HG03095 (cell line): Measurements from ENCODE around the gene ASIC5.
A peak's percentile ranks its signal among the peaks of the same experiment; 100 is the strongest.

Experiments
- ATAC-seq: cut with Tn5 transposase; IDR thresholded peaks from one replicate; pipeline ENCODE4 v1.9.1; 2021; ENCODE audit warnings: moderate library complexity; ENCODE audit not compliant: unreplicated experiment

ASIC5 gene

DNA sequence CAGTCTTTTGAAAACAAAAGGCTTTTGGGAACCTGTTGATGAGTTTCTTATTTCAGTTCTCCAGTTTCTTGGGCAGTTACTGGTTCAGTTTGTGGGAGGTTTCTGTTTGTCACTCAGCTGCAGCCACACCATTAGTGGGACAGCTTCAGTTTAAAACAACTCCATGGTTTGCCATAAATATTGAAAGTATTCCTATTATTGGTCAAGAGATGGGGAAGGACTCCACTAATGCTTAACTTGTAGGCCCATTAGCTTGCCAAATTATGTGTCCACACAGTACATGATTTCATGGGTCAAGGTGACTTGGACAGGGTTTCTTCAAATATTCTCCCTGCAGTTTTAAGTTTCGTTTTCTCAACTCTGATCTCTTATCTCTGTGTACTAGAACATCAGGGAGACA is 15.5 kb upstream of the ASIC5 start:
- ATAC-seq: no peak

DNA sequence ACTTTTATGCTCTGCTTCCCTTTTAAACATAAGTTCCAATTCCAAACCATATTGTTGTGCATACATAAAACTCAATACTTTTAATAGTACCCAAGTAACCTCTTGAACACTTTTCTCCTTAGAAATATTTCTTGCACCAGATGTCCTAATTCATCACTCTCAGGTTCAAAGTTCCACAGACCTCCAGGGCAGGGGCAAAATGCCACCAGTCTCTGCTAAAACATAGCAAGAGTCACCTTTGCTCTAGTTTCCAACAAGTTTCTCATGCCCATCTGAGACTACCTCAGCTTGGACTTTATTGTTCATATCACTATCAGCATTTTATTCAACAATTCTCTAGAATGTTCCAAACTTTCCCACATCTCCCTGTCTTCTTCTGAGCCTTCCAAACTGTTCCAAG is 13.7 kb upstream of the ASIC5 start:
- ATAC-seq: no peak

- ATAC-seq: no peak
Measured at GRCh38 chr4:155878611-155879010, 12.5 kb upstream of the ASIC5 start.

- ATAC-seq: no peak
Measured at GRCh38 chr4:155877971-155878370, 11.9 kb upstream of the ASIC5 start.

GRCh38 chr4:155875878-155876277 is 9.8 kb upstream of the ASIC5 start:
- ATAC-seq: no peak

DNA sequence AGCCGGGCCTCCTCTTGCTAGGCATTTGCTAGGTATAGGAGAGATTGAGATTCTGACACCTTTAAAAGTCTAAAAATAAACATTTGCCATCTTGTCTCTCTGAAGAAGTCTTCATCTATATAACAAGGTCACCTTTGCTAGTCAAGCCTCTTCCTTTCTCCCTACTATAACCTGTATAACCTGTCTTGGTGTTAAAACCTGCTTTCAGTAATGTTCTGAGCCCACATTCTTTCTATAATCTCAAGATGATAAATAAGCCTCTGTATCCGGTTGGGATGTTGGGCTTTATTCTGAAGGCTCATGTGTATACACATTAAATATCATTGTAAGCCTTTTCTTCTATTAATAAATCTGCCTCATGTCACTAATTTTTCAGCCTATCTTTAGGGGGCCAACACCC is 10.2 kb downstream of the ASIC5 start:
- ATAC-seq: no peak

DNA sequence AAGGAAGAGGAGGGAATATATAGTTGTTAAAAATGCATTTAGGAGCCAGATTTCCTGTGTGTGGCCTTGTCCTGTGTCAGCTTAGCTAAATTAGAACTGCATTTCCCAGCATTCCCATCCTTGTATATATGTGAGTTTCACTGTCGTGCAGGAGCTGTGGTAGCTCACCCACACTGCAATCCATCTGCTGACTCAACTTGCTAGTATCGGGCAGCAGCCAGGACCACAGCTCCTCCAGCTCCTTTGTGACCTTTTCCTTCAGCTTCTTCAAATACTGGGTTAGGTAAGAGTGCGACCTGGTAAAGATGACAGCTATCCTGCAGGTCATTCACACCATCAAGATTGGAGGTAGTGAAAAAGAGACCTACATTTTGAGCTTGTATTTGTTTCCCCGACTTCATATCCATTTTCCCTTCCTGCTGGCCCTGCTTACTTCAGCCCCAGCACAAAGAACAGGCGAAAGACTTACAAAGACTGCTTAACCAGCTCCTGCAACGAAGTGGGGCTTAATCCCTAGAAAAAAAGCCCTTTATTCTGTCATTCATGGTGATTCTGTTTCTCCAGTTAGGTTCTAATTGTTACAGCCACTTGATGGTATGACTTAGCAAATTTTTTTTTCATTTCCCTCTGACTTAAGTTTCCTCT is 11.4 kb downstream of the ASIC5 start:
- ATAC-seq: no peak

GRCh38 chr4:155853189-155853588 is 12.9 kb downstream of the ASIC5 start:
- ATAC-seq: no peak

DNA sequence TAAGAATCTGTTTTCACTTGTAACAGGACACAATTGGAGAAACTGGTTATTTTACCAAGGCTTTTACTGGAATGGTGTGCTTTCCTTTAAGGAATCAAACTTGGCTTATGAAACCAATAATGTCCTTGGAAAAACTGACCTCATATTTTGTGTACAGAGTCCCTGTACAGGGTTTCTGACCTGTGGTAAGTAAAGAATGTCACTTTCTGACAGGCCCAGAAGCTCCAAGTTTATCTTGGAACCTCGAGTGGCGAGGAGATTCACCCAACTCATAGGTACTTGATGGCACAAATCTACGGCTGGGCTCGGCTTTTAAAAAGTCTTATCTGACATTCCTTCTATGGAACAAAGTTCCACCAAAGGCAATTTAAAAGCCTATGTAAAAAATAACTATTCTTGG is 17.0 kb downstream of the ASIC5 start:
- no peak for ATAC-seq

DNA sequence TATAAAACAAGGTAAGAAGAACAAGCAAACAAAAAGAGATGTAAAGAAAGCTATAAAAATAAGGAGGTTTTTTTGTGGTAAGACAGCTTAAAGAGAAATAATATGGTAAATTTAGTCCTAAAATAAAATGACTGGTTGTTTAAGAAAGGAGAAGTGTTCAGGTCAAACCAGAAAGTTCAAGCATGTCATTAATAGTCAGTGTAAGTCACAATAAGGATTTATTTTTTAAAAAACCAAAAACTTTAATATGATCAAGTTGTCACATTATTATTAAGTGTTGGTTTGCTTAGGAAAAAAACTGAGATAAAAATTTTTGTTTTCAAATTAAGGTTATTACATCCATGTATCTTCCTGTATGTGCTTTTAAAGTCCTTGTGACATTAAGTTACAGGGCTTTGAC is 19.1 kb downstream of the ASIC5 start:
- ATAC-seq: no peak

- ATAC-seq: no peak
Measured at GRCh38 chr4:155842080-155842479, 24.0 kb downstream of the ASIC5 start.

DNA sequence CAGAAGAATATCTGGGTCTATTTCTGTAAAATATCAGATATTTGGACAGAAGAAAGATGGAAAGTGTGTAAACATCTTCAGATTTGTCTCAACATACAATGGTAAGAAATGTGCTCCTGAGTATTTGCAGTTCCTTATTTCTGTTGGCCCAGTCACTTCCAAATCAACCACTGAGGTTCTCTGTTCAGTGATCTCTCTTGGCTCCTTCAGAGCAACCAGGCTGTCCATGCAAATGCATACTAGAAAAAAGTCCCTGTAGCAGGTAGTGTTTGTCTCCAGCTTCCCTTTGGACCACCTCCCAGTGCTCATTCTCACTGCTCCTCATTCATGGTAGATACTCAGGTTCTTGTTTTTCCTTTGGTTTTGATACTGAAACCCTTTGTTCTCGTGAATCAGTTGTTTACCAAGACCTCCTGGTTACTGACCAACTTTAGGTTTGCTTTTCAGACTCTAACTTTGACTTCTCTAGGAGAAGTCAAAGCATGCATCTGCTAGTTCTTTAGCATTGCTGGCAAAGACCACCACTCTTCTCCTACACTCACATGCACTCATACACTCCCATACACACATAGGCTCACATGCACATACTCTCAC is 28.8 kb downstream of the ASIC5 start:
- ATAC-seq: no peak

DNA sequence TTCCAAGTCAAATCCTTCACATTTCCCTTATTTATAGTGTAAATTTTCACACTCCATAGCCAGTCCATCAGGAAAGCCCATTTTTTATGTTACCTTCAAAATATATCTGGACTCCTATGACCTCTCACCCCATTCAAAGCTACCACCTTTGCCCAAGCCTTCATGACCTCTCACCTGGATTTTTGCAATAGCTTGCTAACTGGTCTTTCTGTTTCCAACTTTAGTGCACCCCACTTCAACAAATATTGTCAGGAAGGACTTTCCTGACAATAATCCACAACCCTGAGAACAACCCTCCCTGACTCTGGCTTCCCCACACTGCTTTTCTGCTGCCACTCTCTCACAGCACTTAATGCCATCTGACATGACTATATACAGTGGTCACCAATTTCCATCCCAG is 33.4 kb downstream of the ASIC5 start:
- ATAC-seq: no peak

DNA sequence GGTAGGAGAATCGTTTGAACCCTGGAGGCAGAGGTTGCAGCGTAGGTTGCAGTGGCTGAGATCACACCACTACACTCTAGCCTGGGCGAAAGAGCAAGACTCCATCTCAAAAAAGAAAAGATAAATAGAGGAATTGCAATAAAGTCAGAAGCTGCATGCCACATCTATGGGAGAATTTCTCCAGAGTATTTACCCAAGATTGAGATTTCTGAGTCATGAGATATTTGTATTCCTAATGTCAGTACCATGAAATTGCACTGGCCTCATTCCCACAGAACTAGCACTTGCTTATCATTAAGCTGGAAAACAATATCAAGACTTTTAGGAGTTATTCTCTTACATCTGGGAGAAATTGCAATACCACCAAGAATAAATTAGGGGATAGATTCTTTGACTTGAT is 37.4 kb downstream of the ASIC5 start:
- no peak for ATAC-seq

DNA sequence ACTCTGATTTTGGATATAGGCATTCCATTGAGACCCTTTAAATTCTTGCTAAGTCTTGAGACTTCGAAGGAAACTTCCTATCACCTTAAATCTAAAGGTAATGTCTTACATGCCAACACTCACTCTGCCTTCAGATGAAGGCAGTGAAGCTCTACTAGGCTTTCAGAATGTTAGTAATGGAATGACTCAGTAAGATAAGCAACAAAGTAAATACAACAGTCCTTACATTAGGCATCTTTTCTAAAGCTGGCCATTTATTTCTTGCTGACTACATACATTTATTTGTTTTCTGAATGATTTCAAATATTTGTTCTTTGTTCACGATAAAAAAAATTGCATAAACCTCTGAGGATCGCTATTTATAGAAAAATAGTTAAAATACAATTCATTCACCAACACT is 43.5 kb downstream of the ASIC5 start:
- ATAC-seq: no peak

GRCh38 chr4:155820887-155821518 is 45.1 kb downstream of the ASIC5 start:
- ATAC-seq: no peak

DNA sequence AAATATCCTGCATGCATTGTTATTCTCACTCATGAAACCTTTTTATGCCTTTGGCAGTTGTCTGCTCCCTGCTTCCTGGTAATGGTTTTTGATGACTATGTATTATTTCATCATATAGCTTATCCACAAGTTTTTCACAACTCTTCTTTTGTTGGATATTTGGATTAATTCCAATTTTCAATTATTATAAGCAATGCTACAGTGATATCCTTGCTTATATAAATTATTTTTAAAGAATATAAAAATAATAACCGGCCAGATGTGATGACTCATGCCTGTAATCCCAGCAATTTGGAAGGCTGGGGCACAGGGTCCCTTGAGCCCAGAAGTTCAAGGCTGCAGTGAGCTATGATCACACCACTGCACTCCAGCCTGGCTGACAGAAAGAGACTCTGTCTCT is 47.0 kb downstream of the ASIC5 start:
- ATAC-seq: no peak

GRCh38 chr4:155818639-155819038 is 47.4 kb downstream of the ASIC5 start:
- ATAC-seq: no peak

- no peak for ATAC-seq
Measured at GRCh38 chr4:155811083-155811482, 55.0 kb downstream of the ASIC5 start.

DNA sequence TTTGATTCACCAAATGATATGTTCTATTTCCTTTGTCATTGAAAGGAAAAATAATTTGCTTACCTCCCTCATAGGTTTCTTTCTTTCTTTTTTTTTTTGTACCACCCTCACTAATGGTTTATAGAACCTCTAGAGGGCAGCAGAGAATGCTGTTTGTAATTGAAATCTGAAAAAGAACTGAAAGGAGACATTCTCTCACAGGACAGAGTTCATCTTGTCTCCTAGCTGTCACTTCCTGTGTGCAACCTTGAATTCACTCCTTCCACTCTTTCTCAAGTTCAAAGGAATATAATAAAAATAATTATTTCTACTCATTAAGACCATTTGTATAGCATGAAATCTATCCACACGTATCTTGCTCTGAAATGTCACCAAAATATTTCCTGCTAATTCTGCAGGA is 56.2 kb downstream of the ASIC5 start:
- ATAC-seq: peak; percentile 96

DNA sequence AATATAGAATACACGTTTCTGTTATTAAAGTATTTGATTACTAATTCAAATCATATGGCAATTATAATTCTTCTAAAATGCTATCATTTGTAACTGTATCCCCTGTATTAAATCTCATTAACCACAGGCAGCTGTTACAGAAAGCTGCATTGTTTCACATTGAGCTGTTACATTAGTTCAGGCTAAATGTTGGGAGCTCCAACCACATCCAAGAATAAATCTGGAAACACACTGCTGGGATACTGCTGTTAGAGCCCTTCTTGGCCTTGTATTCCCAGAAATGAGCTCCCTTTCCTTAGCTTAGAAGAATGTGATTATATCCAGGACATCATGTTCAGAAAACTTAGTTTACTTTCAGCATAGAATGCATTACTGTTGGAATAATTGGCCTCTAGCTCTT is 59.1 kb downstream of the ASIC5 start:
- no peak for ATAC-seq

DNA sequence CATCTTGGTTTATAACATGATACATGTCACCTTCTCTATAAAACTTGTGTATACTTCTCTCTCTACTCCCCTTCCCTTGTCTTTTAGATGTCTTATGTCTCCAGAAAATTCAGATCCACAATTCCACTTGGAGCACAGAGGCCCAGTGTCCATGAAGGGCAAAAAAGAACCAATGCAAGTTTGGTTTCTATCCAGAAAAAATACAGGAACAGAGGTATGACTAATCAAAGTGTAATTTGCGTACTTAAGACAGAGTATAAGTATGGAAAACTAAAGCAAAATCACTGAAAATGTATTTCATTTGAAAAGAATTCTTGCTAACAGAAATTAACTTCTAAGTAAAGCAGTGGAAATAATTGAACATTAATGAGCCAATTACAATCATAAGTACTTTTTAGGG is 61.1 kb downstream of the ASIC5 start:
- no peak for ATAC-seq
